ENCODE data around the gene MRGPRD.

Gene MRGPRD

DNA sequence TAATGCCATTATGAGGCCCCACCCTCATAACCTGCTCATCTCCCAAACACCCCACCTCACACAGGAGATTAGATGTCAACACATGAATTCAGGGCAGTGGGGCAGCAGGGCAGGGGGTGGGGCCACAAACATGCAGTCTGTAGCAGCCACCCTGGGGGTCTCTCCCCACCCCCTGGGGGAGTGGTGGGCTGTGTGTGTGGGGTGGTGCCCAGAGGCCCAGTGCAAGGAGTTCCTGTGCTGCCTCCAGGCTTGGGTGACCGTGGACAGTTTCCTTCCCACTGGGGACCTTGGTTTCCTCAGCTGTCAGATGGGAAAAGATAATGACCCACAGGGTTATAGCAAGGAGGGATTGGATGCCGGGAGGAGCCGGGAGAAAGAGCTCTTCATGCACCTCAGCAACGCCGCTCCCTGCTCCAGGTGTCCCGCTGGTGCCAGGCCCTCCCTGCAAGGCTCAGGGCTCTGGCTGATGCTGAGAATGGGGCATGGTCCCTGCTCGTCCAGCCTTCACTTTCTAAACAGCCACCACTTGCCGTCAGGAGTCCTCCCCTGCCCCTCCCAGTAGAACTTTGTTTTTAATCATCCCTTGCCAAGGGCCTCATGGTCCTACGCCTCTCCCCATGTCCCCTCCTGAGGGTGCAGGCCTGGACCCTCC lies 34.2 kb upstream of the MRGPRD start:
- no peak overlapping the region for H3K4me3 ChIP-seq (replicated peaks; ENCODE audit: low read depth, low read length)
- DNase-seq (ENCODE audit: low read depth), result no peak
- TF ChIP-seq, protein P1, sequence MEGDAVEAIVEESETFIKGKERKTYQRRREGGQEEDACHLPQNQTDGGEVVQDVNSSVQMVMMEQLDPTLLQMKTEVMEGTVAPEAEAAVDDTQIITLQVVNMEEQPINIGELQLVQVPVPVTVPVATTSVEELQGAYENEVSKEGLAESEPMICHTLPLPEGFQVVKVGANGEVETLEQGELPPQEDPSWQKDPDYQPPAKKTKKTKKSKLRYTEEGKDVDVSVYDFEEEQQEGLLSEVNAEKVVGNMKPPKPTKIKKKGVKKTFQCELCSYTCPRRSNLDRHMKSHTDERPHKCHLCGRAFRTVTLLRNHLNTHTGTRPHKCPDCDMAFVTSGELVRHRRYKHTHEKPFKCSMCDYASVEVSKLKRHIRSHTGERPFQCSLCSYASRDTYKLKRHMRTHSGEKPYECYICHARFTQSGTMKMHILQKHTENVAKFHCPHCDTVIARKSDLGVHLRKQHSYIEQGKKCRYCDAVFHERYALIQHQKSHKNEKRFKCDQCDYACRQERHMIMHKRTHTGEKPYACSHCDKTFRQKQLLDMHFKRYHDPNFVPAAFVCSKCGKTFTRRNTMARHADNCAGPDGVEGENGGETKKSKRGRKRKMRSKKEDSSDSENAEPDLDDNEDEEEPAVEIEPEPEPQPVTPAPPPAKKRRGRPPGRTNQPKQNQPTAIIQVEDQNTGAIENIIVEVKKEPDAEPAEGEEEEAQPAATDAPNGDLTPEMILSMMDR (IDR thresholded peaks at IDR 0.05; ENCODE audit: low read length, missing control alignments), result no peak

DNA sequence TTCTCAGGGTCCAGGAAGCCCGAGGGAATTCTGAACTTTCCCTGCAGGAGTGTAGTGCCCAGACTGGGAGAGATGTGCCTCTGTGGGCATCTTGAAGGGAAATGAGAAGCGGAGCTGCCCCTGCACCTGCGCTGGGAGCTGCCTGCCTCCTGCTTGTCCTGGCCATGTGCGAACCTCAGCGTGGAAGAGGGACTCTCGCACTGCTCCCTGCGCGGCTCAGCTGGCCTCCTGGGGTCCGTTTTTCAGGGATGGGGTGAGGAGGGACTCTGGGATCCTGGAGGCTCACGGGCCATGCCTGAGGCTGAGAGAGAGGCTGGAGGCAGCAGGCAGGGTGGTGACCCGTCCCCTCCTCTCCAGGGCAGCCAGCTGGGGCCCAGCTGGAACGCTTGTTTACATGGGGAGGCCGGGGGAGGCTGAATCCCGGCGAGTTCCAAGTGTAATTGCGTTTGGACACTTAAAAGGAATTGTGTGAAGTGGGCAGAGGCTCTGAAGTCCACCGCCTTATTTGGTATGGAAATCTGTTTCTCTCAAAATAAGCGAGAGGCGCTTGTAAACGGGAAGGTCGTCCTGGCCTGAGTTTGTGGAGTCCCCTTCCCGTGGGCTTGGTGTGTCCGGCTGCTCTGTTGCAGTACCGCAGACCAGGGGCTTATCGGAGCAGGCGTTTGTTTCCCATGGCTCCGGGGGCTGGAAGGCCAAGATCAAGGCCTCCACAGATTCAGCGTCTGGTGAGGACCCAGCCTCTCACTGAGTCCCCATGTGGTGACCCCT lies 33.5 kb upstream of the MRGPRD start:
- no peak for DNase-seq (ENCODE audit: low read depth)
- TF ChIP-seq, protein P1 (IDR thresholded peaks at IDR 0.05; ENCODE audit: low read length, missing control alignments), result no peak
- no peak overlapping the region for H3K4me3 ChIP-seq (replicated peaks; ENCODE audit: low read depth, low read length)

DNA sequence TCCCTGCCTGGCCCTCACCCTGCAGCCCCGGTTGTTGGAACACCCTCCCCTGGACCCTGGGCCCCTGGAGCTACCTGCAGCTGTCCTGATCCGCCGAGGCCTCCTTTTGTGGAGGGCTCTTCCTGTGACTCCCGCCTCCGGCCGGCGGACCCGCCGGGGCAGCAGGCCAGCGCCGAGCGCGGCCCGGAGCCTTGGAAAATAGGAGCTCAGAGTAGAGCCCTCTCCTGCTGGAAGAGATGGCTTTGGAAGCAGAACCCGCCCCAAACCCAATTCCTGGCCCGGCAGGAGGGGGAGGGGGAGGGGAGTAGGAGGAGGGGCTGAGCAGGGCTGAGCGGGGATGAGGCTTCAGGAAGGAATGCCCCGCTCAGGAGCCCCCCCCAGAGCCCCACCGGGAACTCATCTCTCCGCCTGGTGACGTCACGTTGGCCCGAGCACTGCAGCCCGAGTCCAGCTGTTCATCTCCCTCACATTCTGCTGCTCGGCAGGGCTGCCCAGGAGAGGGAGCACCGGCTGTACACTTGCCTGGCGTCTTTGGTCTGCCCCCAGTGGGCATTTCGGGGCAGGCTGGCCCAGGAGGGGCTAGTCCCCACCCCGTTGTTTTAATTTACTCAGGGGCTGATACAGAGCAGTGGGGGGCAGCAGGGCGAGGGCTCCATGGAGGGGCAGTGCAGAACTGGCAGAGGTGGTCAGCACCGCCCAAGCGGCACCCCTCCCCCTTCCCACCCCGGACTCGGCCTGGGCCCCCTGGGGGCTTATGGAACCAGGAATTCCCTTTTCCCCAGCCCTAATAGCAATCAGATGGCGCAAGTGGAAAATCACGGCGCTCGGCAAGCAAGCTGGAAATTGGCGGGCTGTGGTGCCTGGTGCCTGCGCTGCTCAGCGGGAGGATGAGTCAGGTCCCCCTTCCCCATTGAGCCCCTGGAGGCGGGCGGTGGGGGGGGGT lies 32.5 kb upstream of the MRGPRD start, which contains the start of gene MRGPRF:
Gene MRGPRF (minus strand): TSS at position 238 of the 943 bp plus-strand sequence. CDS start 3,345 bp downstream, outside the sequence.
- peak within 1 kb of the TSS; percentile 40 for H3K4me3 ChIP-seq (replicated peaks; ENCODE audit: low read depth, low read length)

DNA sequence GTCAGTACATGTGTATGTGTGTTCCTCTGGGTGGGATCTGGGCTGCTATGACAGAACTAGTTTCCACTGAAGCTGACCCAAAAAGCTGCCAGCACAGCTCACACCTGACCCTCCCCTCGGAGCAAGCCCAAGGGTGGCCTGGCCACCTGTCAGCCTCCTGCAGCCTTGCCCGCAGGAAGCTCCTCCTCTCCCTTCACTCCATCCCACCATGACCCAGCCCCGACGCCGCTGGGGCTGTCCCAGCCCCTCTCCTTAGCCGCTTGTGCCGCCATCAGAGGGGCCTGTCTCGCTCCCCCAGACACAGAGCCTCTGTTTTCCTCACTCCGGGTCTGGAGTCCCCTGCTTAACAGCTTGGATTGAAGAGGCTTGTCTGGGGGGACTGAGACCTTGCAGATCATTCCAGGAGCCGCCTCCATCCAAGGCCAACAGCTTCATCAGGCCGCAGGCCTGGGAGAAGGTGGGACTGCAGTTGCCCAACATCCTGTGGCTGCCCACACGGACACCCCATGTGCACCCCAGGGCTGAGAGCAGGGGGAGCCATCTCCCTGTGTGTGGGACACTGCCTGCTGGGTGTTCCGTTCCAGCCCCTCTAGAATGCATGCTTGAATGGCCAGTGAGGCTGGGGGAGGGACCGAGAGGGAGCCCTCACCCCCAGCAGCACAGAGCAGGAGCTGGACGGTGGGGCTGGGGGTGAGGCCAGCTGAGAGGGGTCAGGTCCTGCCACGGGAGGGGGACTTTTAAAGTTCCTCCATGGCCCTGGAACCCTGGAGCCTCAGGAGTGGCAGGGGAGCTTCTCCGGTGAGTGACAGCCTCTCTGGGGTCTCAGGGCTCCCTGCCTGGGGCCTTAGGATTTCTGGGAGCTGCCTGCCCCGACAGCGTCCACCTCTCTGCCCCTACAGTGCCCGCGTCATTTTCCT lies 31.6 kb upstream of the MRGPRD start:
- TF ChIP-seq, protein P1 (IDR thresholded peaks at IDR 0.05; ENCODE audit: low read length, missing control alignments), result no peak
- DNase-seq (ENCODE audit: low read depth), result no peak
- H3K4me3 ChIP-seq (replicated peaks; ENCODE audit: low read depth, low read length), result peak overlapping the region; percentile 40

More for the DNA sequence above, 32.5 kb upstream of the MRGPRD start, which contains the start of gene MRGPRF:
- TF ChIP-seq, protein P1 (IDR thresholded peaks at IDR 0.05; ENCODE audit: low read length, missing control alignments), result peak; percentile 52
- DNase-seq (ENCODE audit: low read depth), result peak; percentile 53

DNA sequence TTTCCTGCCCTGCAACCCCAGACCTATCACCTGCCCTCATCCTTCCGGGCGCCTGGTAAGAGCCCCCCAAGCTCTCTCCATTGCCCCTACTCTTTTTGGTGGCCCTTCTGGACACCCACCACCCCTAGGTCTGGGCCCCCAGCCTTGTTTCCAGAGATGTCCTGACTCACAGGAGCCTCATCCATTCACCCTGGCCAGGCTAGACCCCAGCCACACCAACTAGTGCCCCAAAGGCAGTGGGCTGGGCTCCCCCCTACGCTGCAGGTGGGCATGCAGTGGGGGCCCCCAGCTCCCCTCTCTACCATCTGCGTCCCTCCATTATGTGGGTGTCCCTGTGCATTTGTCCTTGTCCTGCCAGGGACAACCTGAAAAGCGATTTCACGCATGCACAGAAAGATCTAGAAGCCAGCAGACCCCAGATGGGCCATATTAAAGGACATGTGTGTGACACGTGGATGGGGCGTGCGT lies 30.9 kb upstream of the MRGPRD start:
- TF ChIP-seq, protein P1 (IDR thresholded peaks at IDR 0.05; ENCODE audit: low read length, missing control alignments), result no peak
- DNase-seq (ENCODE audit: low read depth), result no peak
- H3K4me3 ChIP-seq (replicated peaks; ENCODE audit: low read depth, low read length), result peak overlapping the region; percentile 24

Measured in fibroblast of pulmonary artery (primary cell).